HG02840 (cell line): Measurements from ENCODE around the gene DDX3X.

Source experiments
- ATAC-seq: cut with Tn5 transposase; IDR thresholded peaks from one replicate; pipeline ENCODE4 v1.9.1; 2021; ENCODE audit warnings: mild to moderate bottlenecking, moderate library complexity, moderate number of reproducible peaks; ENCODE audit not compliant: unreplicated experiment, low FRiP score

DDX3X gene

GRCh38 chrX:41326431-41326830 is 7.5 kb upstream of the DDX3X start:
- ATAC-seq = no peak

DNA sequence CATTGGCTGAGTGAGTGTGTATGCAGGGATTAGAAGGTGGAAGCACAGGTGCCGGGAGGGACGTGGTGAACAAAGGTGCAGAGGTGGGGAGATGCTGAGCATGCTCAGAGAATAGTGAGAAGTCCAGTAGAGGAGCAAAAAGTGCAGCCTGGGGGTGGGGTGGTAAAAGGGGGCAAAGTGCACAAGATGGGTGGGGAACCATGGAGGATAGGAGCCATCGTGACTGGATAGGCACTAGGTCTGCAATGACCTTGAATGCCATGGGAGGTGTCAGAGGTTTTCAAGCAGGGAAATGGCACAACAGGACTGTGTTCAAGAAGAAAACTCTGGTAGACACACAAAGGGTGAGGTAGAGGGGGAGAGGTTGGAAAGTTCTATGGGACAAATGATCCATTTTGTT is 6.6 kb upstream of the DDX3X start:
- no peak for ATAC-seq

GRCh38 chrX:41329101-41329500 is 4.9 kb upstream of the DDX3X start:
- no peak for ATAC-seq

DNA sequence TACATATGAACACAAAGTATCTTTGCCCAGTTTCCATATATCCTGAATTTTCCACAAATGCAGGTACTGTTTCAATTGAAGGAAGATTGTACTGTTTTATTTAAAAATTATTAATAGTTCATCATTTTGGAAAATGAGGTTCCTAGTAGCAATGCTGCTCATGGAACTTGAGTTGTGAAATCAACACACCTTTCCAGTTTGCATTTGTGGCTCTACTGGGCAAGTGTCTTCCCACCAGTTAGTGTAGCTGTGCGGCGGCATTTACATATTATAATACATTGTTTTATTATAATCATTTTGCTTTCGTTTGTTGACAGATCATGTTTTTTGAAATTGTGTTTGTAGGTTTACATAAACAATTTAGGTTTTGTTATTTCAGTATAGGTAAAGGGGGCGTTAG is 2.0 kb upstream of the DDX3X start:
- ATAC-seq = no peak

GRCh38 chrX:41332408-41333002 is 1.5 kb upstream of the DDX3X start:
- peak; percentile 21 for ATAC-seq

- ATAC-seq = peak; percentile 43
These were observed 789 bp upstream of the DDX3X start for GRCh38 chrX:41333003-41333743.

- peak; percentile 39 for ATAC-seq
These were observed 618 bp downstream of the DDX3X start for GRCh38 chrX:41334363-41335197.

DNA sequence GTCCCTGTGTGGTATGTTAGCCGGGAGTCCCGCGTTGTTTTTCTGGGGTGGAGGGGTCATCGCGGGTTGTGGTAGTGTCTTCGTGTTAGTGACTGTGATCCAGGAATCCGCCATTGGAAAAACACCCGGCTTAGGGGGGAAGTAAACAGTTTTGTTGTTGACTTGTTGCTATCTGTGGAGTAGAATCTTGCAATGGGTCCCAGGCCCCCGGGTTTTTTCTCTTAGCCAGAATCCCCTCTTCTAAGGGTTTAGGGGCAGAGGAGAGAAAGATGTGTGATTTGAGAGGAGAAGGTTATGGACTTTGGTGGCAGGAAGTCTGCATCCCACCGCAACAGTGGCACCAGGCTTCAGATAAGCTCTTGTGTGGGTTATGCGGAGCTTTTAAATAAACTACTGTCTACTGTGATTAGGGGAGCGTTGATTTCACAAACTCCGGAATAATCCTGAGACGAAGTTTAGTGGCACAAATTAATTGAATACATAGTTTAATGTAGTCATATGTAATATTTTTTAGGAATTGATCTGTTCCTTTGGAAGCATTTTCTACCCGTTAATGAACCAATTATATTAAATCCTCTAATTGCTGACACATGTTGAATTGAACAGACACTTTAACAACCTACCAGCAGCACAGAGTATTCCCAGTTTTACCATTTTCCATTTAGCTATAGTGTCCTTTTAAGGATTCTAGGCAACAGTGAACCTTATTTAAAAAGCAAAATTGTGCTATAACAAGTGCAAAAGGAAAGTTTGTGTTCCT is 1.4 kb downstream of the DDX3X start:
- no peak for ATAC-seq

- no peak for ATAC-seq
These were observed 2.0 kb downstream of the DDX3X start for GRCh38 chrX:41335958-41336331.

DNA sequence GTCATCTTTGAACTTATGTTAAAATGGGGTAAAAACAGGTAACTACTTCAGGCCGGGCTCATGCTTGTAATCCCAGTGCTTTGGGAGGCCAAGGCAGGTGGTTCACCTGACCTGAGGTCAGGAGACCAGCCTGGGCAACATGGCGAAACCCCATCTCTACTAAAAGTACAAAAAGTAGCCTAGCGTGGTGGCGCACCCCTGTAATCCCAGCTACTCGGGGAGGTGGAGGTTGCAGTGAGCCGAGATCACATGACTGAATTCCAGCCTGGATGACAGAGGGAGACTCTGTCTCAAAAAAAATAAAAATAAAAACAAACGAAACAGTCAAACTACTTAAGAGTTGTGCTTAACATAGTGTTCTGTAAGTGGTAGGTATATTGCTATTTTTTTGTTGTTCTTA is 2.5 kb downstream of the DDX3X start:
- ATAC-seq = no peak

DNA sequence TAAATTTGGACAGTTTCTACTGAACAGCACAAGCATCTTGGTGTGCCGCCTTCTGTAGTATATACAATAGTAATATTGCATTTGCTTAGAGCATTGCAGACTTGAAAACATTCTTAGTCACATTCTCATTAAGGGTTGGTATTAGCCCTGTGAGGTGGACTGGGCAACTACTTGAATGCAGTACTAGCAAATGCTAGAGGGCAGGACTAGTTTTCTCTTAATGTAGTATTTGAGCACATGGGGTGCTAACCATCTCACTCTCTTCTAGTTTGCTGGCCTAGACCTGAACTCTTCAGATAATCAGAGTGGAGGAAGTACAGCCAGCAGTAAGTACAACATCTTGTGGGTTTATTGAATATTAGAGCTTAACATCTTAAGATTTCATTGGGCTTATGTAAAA is 3.2 kb downstream of the DDX3X start:
- ATAC-seq = no peak

DNA sequence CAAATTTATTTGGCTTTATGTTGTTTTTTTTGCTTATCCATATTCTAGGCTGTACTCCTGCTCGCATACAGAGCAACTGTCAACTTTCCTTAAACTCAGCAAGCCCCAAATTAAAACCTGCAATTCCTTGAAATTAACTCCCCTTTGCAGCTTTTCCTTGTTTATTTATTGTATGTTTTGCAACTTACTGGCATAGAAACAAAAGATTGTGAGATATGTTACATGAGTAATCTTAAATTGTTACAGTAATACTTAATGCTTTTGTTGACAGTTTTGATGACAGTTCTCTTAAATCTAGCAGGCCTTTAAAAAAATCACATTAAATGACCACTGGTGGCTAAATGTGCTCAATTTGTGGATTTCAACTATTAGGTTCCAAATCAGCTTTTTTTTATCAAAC is 4.5 kb downstream of the DDX3X start:
- ATAC-seq = no peak

- ATAC-seq = no peak
These were observed 5.2 kb downstream of the DDX3X start for GRCh38 chrX:41339148-41339547.

- no peak for ATAC-seq
These were observed 10.1 kb downstream of the DDX3X start for GRCh38 chrX:41344053-41344452.

GRCh38 chrX:41347186-41347585 is 13.2 kb downstream of the DDX3X start:
- no peak for ATAC-seq

- no peak for ATAC-seq
These were observed 14.6 kb downstream of the DDX3X start for GRCh38 chrX:41348551-41348950.

GRCh38 chrX:41350150-41350975 is 16.4 kb downstream of the DDX3X start:
- ATAC-seq = no peak

- no peak for ATAC-seq
These were observed 17.1 kb downstream of the DDX3X start for GRCh38 chrX:41350976-41351569.

- ATAC-seq = no peak
These were observed 18.0 kb downstream of the DDX3X start for GRCh38 chrX:41351923-41352322.
